OCI-LY1 (cell line): ENCODE data around the gene GTF2B.
"Not testable (repeated sequence)": the region's sequence is repeated elsewhere in the genome, so short reads cannot be mapped to it uniquely, and the experiment has no call there.

Source experiments
- H2AFZ ChIP-seq: fragments of 200-600 bp; sonication (generic), shearing (Covaris generic); 2 replicates; pipeline ENCODE4 v1.6.0; 2014; ENCODE audit warnings: antibody characterized with exemption, mild to moderate bottlenecking, low read length
- H3F3A ChIP-seq: fragments of 200-600 bp; sonication (generic), shearing (Covaris generic); 2 replicates; pipeline ENCODE4 v1.6.0; 2014; ENCODE audit warnings: mild to moderate bottlenecking, antibody characterized with exemption, low read length, moderate library complexity; ENCODE audit not compliant: insufficient read depth
- H3K27ac ChIP-seq: fragments of 200-600 bp; sonication (generic); 2 replicates; pipeline ENCODE4 v1.5.1; 2014; ENCODE audit warnings: low read length, mixed run types, mild to moderate bottlenecking, low read depth; ENCODE audit not compliant: poor library complexity, severe bottlenecking
- H3K27me3 ChIP-seq: fragments of 200-600 bp; sonication (generic); 2 replicates; pipeline ENCODE4 v1.6.0; 2014; ENCODE audit warnings: antibody characterized with exemption, mild to moderate bottlenecking, low read length, moderate library complexity; ENCODE audit not compliant: insufficient read depth
- H3K36me3 ChIP-seq: fragments of 200-600 bp; sonication (generic); 2 replicates; pipeline ENCODE4 v1.6.1; 2014; ENCODE audit warnings: mild to moderate bottlenecking, antibody characterized with exemption, low read length, moderate library complexity, mixed read lengths; ENCODE audit not compliant: insufficient read depth
- H3K4me1 ChIP-seq: fragments of 200-600 bp; sonication (generic); 2 replicates; pipeline ENCODE4 v1.5.1; 2014; ENCODE audit warnings: mild to moderate bottlenecking, low read length, moderate library complexity; ENCODE audit not compliant: insufficient read depth, severe bottlenecking
- H3K4me2 ChIP-seq: fragments of 200-600 bp; sonication (generic), shearing (Covaris generic); 2 replicates; pipeline ENCODE4 v1.6.1; 2014; ENCODE audit warnings: low read length
- H3K4me3 ChIP-seq: fragments of 200-600 bp; sonication (generic); 2 replicates; pipeline ENCODE4 v1.5.1; 2014; ENCODE audit warnings: low read length, low read depth, mild to moderate bottlenecking, mixed read lengths; ENCODE audit not compliant: poor library complexity, severe bottlenecking
- H3K79me2 ChIP-seq: fragments of 200-600 bp; shearing (Covaris generic); 2 replicates; pipeline ENCODE4 v1.6.1; 2016; ENCODE audit warnings: mixed run types, low read length, mixed read lengths; ENCODE audit not compliant: insufficient read depth
- H3K9ac ChIP-seq: fragments of 200-600 bp; sonication (generic), shearing (Covaris generic); 2 replicates; pipeline ENCODE4 v1.6.1; 2014; ENCODE audit warnings: mild to moderate bottlenecking, low read length, mixed read lengths
- H3K9me2 ChIP-seq: fragments of 200-600 bp; sonication (generic), shearing (Covaris generic); 2 replicates; pipeline ENCODE4 v1.6.1; 2014; ENCODE audit warnings: low read depth, mild to moderate bottlenecking, low read length, mixed read lengths
- H3K9me3 ChIP-seq: fragments of 200-600 bp; shearing (Covaris generic); 2 replicates; pipeline ENCODE4 v1.6.1; 2014; ENCODE audit warnings: low read length, mixed read lengths
- H4K20me1 ChIP-seq: fragments of 200-600 bp; sonication (generic), shearing (Covaris generic); 2 replicates; pipeline ENCODE4 v1.6.0; 2016; ENCODE audit warnings: mild to moderate bottlenecking, low read length; ENCODE audit not compliant: insufficient read depth
- CTCF ChIP-seq: fragments of 200-600 bp; sonication (generic), shearing (Covaris generic); IDR thresholded peaks from 2 replicates; pipeline ENCODE4 v1.5.1; 2017; ENCODE audit warnings: mild to moderate bottlenecking, antibody characterized with exemption, low read length, moderate library complexity, mixed read lengths
- EZH2 ChIP-seq: fragments of 200-600 bp; sonication (generic), shearing (Covaris generic); IDR thresholded peaks from 2 replicates; pipeline ENCODE4 v1.8.0; 2017; ENCODE audit warnings: borderline replicate concordance, mixed run types, mild to moderate bottlenecking, antibody characterized with exemption, low read length, moderate library complexity, mixed read lengths

The GTF2B gene

GRCh38 chr1:88851303-88852063 lies 39.9 kb downstream of the GTF2B start:
- no peaks in the 10 kb centered on the region for H3K9me2 ChIP-seq
- H3F3A ChIP-seq: no peaks in the 10 kb centered on the region
- no peak for TF ChIP-seq CTCF
- TF ChIP-seq EZH2: no peak
- no peak overlapping the region for H3K27ac ChIP-seq
- no peaks in the 10 kb centered on the region for H3K79me2 ChIP-seq
- H3K4me1 ChIP-seq: no peaks in the 10 kb centered on the region
- no peaks in the 10 kb centered on the region for H3K27me3 ChIP-seq
- H4K20me1 ChIP-seq: no peaks in the 10 kb centered on the region
- no peak overlapping the region for H3K4me3 ChIP-seq
- peaks cover 35% of the 10 kb centered on the region for H3K36me3 ChIP-seq
- H3K4me2 ChIP-seq: no peak overlapping the region
- H3K9ac ChIP-seq: no peak overlapping the region
- H2AFZ ChIP-seq: no peak overlapping the region
- H3K9me3 ChIP-seq: no peaks in the 10 kb centered on the region

DNA sequence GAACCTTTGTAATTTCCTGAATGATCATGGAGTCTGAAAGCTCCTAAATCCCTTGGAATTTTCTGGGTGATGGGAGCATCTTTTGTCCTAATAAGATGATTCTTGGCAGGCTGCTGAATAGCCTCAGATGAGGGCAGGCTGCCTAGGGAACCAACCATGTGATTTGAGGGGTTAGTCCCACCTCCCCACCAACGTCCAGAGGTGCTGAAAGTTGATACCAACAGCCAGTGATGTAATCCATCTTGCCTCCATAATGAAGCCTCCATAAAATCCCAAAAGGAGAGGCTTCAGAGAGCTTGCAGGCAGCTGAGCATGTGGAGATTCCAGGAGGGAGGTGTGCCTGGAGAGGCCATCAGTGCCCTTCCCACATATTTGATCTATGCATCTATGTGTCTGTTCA lies 43.7 kb downstream of the GTF2B start:
- Histone ChIP-seq H3K4me1 (no peaks in the 10 kb centered on the region), H3K4me3 (no peak overlapping the region), H2AFZ (no peak overlapping the region), H3F3A (no peaks in the 10 kb centered on the region), H3K9me2 (no peaks in the 10 kb centered on the region), H3K36me3 (peaks cover 9% of the 10 kb centered on the region; the same call in 1 of the 2 replicates), H3K79me2 (no peaks in the 10 kb centered on the region), H3K27me3 (no peaks in the 10 kb centered on the region), H3K9me3 (no peaks in the 10 kb centered on the region), H3K9ac (no peak overlapping the region), H3K4me2 (no peak overlapping the region), H4K20me1 (no peaks in the 10 kb centered on the region), H3K27ac (no peak overlapping the region)
- TF ChIP-seq CTCF: no peak
- no peak for TF ChIP-seq EZH2

DNA sequence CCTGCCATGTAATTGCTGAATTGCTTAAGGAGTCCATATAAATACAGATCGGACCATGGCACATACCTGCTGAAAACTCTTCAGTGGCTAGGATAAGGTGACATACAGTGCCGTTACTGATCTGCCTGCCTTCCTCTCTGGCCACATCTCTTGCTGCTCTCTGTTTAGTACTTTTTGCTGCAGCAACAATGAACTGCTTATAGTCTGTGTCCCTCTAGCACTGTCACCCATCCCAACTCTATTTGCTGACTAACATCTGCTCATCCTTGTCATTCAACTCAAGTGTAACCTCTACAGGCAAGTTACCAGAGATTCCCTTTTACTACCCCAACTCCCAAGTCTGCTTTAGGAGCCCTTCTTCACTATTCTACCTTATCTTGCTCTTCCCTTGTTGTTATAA lies 65.6 kb downstream of the GTF2B start:
- Histone ChIP-seq H3K4me2 (no peak overlapping the region), H3K27ac (no peak overlapping the region), H3F3A (no peaks in the 10 kb centered on the region), H4K20me1 (no peaks in the 10 kb centered on the region), H3K27me3 (no peaks in the 10 kb centered on the region), H3K4me3 (no peak overlapping the region), H3K79me2 (no peaks in the 10 kb centered on the region), H3K9me3 (no peaks in the 10 kb centered on the region), H3K4me1 (no peaks in the 10 kb centered on the region), H2AFZ (no peak overlapping the region), H3K9me2 (no peaks in the 10 kb centered on the region), H3K9ac (no peak overlapping the region), H3K36me3 (peaks cover 20% of the 10 kb centered on the region)
- TF ChIP-seq EZH2 (no peak), CTCF (no peak)

GRCh38 chr1:88819642-88820041 lies 71.7 kb downstream of the GTF2B start:
- not testable (repeated sequence) for H3K9me3 ChIP-seq, H4K20me1 ChIP-seq, H3K79me2 ChIP-seq, H2AFZ ChIP-seq, H3K9me2 ChIP-seq, H3K4me1 ChIP-seq, H3K27ac ChIP-seq, H3K9ac ChIP-seq, H3K4me2 ChIP-seq, H3K27me3 ChIP-seq, H3K4me3 ChIP-seq, H3F3A ChIP-seq
- peaks cover 20% of the 10 kb centered on the region for H3K36me3 ChIP-seq
